ENCODE results near the gene CCDC184. TPM values are rescaled to one million over a fixed set of nuclear protein-coding genes. Genes with fewer than 3 reads are reported as not detected.

The CCDC184 gene
- total RNA-seq, 1 experiment from 2014 or later = 0.13 TPM

DNA sequence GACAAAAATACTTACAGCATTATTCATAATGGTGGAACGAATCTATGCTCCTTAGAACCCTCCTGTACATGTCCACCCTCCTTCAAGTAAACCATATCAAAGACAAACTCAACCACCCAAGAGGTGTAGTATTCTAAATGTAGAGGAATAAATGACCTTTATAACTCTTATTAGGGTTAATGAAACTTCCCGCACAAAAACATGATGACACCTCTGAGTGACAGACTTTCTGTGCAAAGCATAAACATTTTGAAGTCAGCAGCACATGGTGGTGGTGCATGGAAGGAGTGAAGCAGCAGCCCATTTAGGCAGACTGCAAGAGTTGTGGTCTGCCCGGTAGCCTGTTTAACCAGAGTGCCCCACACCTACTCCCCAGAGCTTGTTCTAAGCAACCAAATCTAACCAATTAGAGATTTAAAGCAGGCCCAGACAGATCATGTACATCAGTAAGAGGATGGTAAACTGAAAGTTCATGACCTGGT is 25.5 kb upstream of the CCDC184 start:
- Mint-ChIP-seq H3K9me3 (no peaks in the 10 kb centered on the region), H3K27me3 (ENCODE audit: low read depth) (peaks cover 10% of the 10 kb centered on the region), H3K36me3 (ENCODE audit: insufficient read depth in 1 of 3, low read depth in 3 of 3) (no peaks in the 10 kb centered on the region), H3K27ac (peak overlapping the region; percentile 18 to 75 (median 68); a peak in 3 of 7 replicates), H3K4me3 (peak overlapping the region; percentile 93 to 94), H3K4me1 (peaks cover 10 to 15% of the 10 kb centered on the region in 2 experiments)
- Histone ChIP-seq H2BK12ac (ENCODE audit: insufficient read length, low read depth, low read length) (no peak overlapping the region), H2AK5ac (ENCODE audit: insufficient read length, low read length) (no peak overlapping the region), H3K27ac (ENCODE audit: insufficient read length, low read depth, low read length) (no peak overlapping the region), H3K79me2 (ENCODE audit: insufficient read depth, low read length) (no peaks in the 10 kb centered on the region), H3K9ac (ENCODE audit: extremely low read depth, insufficient read length, low read length) (peak overlapping the region; percentile 40), H3K23ac (ENCODE audit: insufficient read length, low read depth, low read length) (no peak overlapping the region), H4K8ac (replicated peaks; ENCODE audit: insufficient read length, low read depth, low read length) (no peak overlapping the region), H3K79me1 (ENCODE audit: insufficient read depth, low read depth, low read length, poor library complexity, severe bottlenecking) (no peaks in the 10 kb centered on the region), H2BK15ac (ENCODE audit: low read depth, low read length) (no peak overlapping the region), H3K4me2 (ENCODE audit: insufficient read depth, insufficient read length, low read length) (peak overlapping the region; percentile 84), H2BK5ac (ENCODE audit: insufficient read length, low read length) (no peak overlapping the region), H3K18ac (ENCODE audit: insufficient read length, low read depth, low read length) (no peak overlapping the region), H4K20me1 (ENCODE audit: control insufficient read depth, insufficient read depth, insufficient read length) (no peaks in the 10 kb centered on the region), H3K56ac (ENCODE audit: insufficient read length, low read depth, low read length) (no peak overlapping the region), H3K9me3 (ENCODE audit: control insufficient read depth, low read depth, low read length) (no peaks in the 10 kb centered on the region), H2BK120ac (ENCODE audit: low read depth, low read length, poor library complexity, severe bottlenecking) (no peak overlapping the region), H3K4me1 (ENCODE audit: insufficient read depth, low read length) (no peaks in the 10 kb centered on the region; the same call in 1 of the 2 replicates), H3K4ac (ENCODE audit: low read depth, low read length) (no peak overlapping the region), H2AFZ (ENCODE audit: low read length) (no peak overlapping the region), H2BK20ac (ENCODE audit: low read depth, low read length, poor library complexity, severe bottlenecking) (no peak overlapping the region), H3K27me3 (ENCODE audit: insufficient read depth, low read length) (no peaks in the 10 kb centered on the region), H3T11ph (ENCODE audit: low read length) (no peak overlapping the region), H3K23me2 (ENCODE audit: insufficient read length, low read depth, low read length, poor library complexity, severe bottlenecking) (no peaks in the 10 kb centered on the region), H3K14ac (ENCODE audit: insufficient read depth, low read length) (no peak overlapping the region), H4K5ac (ENCODE audit: insufficient read length, low read depth, low read length) (no peak overlapping the region), H4K91ac (ENCODE audit: insufficient read length, low read depth, low read length) (no peak overlapping the region)
- DNase-seq = no peak
- TF ChIP-seq, protein P1, sequence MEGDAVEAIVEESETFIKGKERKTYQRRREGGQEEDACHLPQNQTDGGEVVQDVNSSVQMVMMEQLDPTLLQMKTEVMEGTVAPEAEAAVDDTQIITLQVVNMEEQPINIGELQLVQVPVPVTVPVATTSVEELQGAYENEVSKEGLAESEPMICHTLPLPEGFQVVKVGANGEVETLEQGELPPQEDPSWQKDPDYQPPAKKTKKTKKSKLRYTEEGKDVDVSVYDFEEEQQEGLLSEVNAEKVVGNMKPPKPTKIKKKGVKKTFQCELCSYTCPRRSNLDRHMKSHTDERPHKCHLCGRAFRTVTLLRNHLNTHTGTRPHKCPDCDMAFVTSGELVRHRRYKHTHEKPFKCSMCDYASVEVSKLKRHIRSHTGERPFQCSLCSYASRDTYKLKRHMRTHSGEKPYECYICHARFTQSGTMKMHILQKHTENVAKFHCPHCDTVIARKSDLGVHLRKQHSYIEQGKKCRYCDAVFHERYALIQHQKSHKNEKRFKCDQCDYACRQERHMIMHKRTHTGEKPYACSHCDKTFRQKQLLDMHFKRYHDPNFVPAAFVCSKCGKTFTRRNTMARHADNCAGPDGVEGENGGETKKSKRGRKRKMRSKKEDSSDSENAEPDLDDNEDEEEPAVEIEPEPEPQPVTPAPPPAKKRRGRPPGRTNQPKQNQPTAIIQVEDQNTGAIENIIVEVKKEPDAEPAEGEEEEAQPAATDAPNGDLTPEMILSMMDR (conservative IDR thresholded peaks at IDR 0.05) = no peak; the same call in 2 of the 3 replicates
- WGBS (ENCODE audit: extremely low coverage, insufficient read length, low lambda C conversion rate) = no CpG with 5 or more reads among the region's 3 CpGs

All from H9 (cell line).